Fibroblast of skin of left quadriceps (primary cell): ENCODE data around the gene PARD3.

Experiments used
- DNase-seq, 2 experiments: peaks; one replicate each; pipeline ENCODE4 v3.0.0-alpha.2; 2013; ENCODE audit warnings: low read depth in 2 of 2

The PARD3 gene

GRCh38 chr10:34345383-34345782 is 469.7 kb downstream of the PARD3 start:
- DNase-seq = no peak

GRCh38 chr10:34343764-34344163 is 471.3 kb downstream of the PARD3 start:
- no peak for DNase-seq

GRCh38 chr10:34341473-34341872 is 473.6 kb downstream of the PARD3 start:
- DNase-seq = no peak

GRCh38 chr10:34340934-34341333 is 474.2 kb downstream of the PARD3 start:
- no peak for DNase-seq

- DNase-seq = no peak
Measured at GRCh38 chr10:34339816-34340553, 475.1 kb downstream of the PARD3 start.

GRCh38 chr10:34337917-34338316 is 477.2 kb downstream of the PARD3 start:
- DNase-seq = no peak

DNA sequence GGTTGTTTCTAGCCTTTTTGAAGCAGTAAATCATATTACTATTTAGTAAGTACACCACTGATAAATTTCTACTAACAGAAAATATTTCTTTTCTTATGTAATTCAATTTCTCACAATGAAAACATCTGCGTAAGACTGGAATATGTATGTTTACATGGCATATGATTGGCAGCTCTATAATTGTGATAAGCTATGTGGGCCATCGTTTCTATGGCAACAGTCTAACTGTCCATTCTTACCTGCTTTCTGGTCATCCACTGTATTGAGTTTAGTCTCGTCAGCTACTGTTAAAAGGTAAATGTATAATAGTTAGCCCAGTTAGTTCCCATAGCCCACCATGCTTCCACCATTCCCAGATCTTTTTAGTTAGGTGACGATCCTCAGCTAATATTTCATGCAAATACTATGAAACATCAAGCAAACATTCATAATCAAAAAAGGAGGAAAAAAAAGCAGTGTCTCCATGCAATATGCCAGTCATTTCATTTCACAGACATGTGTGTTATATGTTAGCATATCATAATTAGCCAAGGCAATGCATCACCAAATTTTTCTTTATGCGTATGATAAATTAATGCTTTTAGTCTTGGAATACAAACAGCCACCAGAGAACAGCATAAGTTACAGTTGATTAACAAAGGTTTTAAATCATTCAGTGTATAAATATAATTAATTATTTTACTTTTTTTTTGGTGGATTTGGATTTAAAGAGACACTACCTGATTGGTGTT is 479.0 kb downstream of the PARD3 start:
- DNase-seq = no peak

DNA sequence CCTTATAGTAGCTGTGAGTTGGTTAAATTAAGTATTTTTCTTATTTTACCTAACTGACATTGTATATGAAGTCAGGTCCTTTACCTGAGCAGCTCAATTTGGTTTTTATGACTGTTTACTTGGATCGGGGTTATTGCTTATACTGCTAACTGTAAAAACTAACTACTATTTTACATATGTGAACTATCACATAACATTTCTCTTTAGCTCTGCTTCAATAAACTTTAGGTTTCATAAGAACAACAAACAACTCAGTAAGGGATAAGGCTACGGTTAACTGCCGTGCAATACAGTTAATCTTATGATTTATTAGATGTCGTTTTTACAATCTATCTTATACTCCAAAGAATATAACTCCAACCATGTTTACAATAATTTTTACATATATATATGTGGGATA is 480.2 kb downstream of the PARD3 start:
- DNase-seq = no peak

DNA sequence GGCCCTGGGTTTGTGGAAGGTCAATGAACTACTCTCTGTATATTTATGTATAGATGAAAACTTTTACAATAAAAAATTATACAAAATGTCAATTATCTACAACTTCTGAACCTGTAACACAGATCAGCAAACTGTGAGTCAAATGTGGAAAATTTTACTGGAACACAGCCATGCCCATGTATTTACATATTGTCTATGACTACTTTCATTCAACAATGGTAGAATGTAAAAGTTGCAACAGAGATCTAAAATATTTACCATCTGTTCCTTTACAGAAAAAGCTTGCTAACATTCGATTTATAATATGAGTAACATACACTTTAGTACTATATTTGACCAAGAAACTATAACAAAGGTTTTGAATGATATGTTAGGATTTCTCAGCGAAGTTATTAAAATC is 481.6 kb downstream of the PARD3 start:
- DNase-seq = peak; percentile 28 to 30

- DNase-seq = no peak
Measured at GRCh38 chr10:34327184-34327583, 487.9 kb downstream of the PARD3 start.

- DNase-seq = no peak
Measured at GRCh38 chr10:34323192-34323591, 491.9 kb downstream of the PARD3 start.

DNA sequence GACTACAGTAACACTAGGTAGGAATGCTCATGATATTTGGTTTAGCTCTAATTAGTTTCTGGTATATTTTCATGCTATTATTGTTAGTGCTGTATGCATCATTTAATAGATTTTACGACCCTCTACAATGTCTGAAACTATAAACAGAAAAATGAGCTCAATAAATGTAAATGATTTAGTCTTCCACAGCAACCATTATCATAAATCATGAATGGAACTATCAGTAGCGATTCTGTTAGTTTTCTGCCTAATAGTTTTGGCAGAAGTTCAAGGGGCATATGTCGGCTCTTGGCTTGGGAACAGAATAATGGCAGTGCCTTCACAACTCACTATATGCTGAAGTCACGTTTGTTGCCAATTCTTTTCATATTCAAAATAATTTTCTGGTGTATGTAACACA is 494.8 kb downstream of the PARD3 start:
- peak; percentile 41 to 50 for DNase-seq

- DNase-seq = peak; percentile 95 to 96
Measured at GRCh38 chr10:34319197-34319846, 495.8 kb downstream of the PARD3 start.

DNA sequence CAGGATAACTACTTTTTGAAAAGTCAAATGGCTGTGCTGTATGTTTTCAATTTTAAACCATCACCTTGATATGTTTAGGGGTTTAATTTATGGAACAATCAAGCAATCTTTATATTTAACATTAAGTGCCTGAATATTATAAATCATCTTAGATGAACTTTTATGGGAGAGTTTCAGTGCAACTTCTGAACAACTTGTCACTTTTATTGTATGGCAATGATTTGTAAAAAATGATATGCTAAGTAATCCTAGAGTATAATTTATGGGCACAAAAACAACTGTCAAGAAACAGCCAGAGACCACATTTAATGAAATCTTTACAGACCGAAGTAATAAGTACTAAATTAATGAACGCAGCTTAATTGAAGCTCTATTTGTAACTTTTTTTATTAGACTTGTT is 498.9 kb downstream of the PARD3 start:
- DNase-seq = no peak

DNA sequence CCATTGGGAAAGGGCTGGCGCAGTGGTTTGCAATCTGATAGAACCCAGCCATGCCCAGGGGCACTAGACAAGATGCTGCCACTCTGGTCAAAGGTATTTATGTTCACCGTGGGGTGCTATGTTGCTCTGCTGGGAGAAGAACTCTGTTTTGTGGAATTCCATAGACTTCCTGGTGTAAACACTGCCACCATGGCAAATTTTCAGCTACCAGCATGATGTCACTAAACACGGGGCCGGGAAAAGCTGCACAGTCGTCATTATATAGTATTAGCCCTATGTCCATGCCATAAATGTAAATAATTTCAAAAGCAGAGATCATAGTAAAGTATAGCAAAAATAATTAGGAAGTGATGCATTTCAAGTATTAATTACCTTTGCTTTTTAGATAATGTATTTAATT is 500.6 kb downstream of the PARD3 start:
- no peak for DNase-seq

DNA sequence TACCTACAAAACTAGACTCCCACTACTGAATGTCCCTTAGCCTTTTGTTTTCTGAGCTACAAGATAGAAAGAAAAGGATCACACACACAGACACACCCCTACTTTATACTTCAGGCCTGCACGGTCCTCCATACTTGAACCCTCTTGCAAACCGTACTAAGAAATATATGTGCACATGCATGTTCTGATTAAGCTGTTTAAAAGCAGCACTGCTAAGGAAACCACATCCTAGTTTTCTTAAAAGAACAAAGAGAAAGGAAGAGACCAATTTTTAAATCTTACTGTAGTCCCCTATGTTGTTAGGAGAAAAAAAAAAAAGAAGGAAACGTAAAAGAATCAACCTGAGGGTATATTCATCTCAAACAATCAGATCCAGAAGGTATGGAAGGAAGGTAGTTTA is 501.2 kb downstream of the PARD3 start:
- DNase-seq = no peak

DNA sequence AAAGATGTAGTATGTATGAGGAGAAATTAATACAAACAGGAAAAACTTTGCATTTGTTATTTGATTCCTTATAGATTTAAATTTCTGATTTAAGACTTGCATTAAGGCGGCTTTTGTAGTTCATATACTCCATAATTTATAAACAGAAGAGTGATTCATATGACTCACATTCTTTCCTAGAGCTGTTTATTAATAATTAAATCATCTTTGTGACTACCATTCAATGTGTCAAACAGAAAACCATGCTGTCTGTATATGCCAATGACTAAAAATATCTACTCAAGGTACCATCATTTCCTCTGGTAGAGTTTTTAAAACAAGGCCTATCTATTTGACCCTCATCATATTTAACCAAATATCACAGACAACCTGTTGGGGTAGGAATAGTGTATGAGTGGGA is 501.7 kb downstream of the PARD3 start:
- DNase-seq = no peak

GRCh38 chr10:34311679-34312078 is 503.4 kb downstream of the PARD3 start:
- no peak for DNase-seq

- DNase-seq = no peak
Measured at GRCh38 chr10:34310234-34310633, 504.9 kb downstream of the PARD3 start.

DNA sequence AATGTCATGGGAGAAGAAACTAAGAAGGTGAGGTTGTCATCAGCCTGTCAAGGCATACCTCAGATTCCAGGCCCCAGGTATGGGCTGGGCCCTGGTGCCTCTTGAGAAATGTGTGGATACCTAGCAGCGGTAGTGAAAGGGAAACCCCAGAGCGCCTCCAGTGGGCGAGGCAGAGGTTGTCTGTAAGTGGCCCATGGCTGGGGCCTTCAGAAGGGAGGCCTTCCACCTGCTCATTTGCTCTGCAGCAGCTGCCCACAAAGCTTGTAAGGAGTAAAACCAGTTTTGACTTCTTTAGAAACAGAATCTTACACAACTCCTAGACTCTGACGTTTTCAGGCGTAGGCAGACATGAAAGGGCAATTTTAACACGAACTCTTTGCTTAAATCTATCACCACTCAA is 509.9 kb downstream of the PARD3 start:
- DNase-seq = no peak

GRCh38 chr10:34303022-34303421 is 512.1 kb downstream of the PARD3 start:
- DNase-seq = no peak

DNA sequence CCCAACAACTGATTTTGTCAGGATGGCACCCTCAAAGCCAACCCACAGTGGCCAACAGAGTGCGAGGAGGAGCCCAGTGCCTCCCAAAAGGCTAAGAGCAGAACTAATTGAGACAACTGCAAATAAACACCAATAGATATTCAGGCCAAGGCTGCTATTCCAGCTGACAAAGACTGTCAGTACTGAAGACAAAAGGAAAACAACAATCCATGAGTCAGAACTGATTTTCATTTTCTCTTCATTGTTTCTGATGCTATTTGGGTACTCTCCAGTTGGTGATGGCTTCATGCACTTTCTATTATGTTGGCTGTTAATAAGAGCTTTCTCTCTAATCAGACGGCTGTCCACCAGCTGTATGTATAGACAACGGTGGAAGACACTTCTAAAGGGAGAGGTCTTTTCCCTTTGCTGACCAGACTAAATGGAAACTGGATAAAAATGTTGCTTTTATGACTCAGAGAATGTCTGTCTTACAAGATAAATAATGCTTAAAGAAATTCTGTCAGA is 515.9 kb downstream of the PARD3 start:
- DNase-seq = no peak

- no peak for DNase-seq
Measured at GRCh38 chr10:34298346-34298818, 516.7 kb downstream of the PARD3 start.
